AG09309 (cell line): Measurements from ENCODE around the gene PGM5.
"Not testable (repeated sequence)": the region's sequence is repeated elsewhere in the genome, so short reads cannot be mapped to it uniquely, and the experiment has no call there.

Experiments used
- DNase-seq: peaks from one replicate; pipeline ENCODE4 v3.0.0-alpha.2; 2010; ENCODE audit warnings: low read depth
- H3K4me3 ChIP-seq: 2 replicates; pipeline ENCODE4 v1.5.1; 2011; ENCODE audit warnings: mild to moderate bottlenecking, low read depth, low read length, moderate library complexity; ENCODE audit not compliant: control insufficient read depth

PGM5 gene

GRCh38 chr9:68357119-68357714 lies 806 bp downstream of the PGM5 start:
- DNase-seq, H3K4me3 ChIP-seq: not testable (repeated sequence)

GRCh38 chr9:68366933-68367547 lies 10.6 kb downstream of the PGM5 start:
- DNase-seq, H3K4me3 ChIP-seq: not testable (repeated sequence)

DNA sequence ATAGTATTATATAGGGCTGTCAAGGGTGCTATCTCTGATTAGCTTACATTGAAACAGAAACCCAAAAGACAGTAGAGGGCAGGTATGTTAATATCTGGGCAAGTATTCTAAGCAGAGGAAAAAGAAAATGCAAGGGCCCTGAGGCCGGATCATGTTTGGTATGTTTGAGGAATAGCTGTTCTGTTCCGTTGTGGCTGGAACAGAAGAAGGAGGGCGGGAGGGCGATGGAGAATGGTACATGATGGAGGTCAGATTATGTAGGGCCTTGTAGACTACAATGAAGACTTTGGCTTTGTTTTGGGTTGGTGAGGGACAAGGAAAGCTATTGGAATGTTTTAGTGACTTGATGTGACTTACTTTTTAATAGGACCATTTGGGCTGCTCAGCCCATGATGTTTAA lies 19.4 kb downstream of the PGM5 start:
- not testable (repeated sequence) for DNase-seq, H3K4me3 ChIP-seq

GRCh38 chr9:68377723-68378122 lies 21.3 kb downstream of the PGM5 start:
- DNase-seq: not testable (repeated sequence)

DNA sequence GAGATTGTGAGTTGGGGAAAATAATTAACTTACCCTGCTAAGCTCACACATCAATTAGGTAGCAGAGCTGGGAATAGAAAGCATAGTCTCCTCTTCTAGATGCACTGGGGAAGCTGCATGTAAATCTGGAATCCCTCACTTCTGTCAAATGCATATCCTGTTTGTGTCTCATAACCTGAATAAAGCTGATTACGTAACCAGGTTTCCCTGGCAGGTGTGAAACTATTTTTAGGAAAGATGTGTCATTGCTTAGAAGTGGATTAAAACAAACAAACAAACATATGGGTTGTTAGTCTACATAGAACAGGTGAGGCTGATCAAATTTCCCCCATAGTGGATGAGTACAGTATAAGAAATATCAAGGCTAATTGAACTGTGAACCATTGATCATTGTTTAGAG lies 27.5 kb downstream of the PGM5 start:
- not testable (repeated sequence) for DNase-seq, H3K4me3 ChIP-seq

More at GRCh38 chr9:68377723-68378122, 21.3 kb downstream of the PGM5 start:
- H3K4me3 ChIP-seq: not testable (repeated sequence)

- not testable (repeated sequence) for H3K4me3 ChIP-seq, DNase-seq
These were observed 33.1 kb downstream of the PGM5 start for GRCh38 chr9:68389558-68389957.

- DNase-seq: not testable (repeated sequence)
These were observed 34.3 kb downstream of the PGM5 start for GRCh38 chr9:68390737-68391136.

DNA sequence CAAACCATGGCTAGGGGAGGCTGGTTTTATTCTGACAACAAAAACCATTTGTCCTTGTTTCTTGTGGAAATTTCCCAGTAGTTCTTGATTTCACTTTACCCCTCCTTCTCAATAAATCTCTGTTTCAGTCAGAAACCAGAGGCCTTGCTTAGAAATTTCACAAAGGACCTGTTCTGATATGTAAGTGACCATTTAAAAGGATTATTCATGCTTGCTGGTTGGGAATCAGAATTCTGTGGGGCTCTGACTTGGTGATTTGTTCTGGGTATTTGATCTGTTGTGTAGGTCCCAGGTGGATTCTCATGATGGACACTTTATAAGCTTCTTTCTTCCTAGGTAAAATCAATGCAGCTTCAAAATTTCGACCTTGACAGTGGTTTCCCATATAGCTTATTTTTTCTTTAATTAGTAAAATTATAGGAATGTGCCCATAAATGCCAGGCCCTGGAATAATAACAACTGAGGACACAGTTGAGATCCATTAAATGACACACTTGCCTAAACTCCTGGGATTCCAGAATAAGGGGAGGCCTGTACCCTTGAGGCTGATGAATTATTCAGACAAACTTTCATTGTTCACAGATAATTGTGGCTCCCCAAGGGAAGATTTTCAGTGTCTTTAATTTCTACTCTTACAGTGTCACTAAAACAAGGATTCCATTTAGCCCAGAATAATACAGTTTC lies 40.1 kb downstream of the PGM5 start:
- not testable (repeated sequence) for DNase-seq, H3K4me3 ChIP-seq

More at GRCh38 chr9:68390737-68391136, 34.3 kb downstream of the PGM5 start:
- not testable (repeated sequence) for H3K4me3 ChIP-seq

DNA sequence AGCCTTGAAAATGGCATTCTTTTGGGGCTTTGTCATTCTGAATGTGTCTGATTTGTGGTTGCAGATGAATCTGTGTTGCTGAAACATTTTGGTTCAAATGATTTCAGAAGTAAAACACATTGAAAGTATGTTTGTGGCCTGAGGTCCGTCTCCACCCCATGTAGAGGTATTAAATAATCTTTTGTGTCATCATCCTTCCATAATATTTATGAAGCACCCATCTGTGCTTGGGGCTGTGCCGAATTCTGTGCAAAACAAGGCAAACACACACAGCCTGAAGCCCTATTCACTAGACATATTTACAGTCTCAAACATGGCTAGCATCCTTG lies 40.6 kb downstream of the PGM5 start:
- peak; percentile 64 for DNase-seq
- not testable (repeated sequence) for H3K4me3 ChIP-seq

- not testable (repeated sequence) for H3K4me3 ChIP-seq, DNase-seq
These were observed 41.4 kb downstream of the PGM5 start for GRCh38 chr9:68397796-68398195.

DNA sequence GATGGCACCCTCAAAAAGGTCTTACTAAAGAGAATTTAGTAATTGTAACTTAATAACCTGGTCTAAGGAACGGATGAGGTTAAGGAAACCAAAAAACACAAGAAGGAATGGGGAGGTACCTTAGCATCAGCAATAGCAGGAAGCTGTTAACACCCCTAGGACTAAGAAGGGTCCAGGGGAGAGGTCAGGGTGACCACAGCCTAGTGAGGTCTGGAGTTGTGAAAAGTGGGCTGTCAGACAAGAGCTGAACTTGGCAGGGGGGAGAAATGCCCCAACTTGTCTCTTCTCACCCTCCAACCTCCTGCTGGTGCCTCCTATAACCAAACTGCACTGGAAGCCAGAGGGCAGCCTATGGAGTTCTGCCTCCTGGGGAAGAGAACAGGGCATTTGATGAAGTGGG lies 41.9 kb downstream of the PGM5 start:
- not testable (repeated sequence) for H3K4me3 ChIP-seq, DNase-seq

DNA sequence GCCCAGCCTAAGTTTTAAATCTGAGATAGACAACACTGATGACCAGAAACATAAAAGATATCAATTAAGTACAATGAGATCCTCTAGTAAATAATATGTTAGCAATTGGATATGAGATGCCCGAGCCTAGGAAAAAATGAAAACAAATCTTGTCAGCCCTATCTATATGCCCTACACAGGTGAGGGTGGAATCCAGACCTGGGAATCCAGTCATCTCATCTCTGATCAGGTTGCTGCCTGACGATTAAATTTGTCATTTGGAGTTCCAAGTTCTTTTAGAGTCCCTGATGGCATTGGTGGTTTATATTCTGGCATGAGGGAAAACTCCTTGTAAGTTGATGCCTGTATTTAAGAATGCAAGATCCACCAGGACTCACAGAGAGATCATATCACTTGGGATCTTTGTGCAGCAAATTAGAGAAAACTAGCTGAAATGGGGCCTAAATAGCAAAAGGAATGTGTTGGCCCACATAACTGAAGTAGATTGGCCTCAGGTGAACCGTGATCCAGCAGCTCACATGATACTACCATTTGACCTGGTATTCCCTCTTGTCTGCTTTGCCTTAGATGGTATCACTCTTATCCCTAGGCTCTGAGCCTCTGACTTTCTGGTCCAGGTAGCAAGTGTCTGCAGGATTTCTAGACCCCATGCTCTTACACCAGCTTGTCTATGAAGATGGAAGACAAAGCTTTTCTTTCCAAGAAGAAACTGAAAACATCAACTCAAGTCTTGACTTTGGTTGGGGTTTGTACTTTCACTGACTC lies 48.2 kb downstream of the PGM5 start:
- DNase-seq, H3K4me3 ChIP-seq: not testable (repeated sequence)

DNA sequence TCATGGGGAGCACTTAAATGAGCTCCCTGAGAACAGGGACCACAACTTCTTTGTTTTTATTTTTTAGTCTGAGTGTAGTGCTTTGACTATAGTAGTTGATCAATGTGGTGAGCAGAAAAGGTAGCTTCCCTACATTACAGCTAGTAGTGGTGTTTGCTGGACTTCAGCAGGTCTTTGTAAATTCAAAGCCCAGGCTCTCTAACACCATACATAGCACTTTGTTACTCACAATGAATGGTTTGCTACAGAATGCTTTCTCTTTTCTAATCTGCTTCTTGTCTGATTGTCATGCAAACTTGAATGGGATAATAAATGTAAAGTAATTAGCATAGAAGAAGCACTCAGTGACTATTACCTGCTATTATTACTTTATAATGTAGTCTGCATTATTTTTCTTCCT lies 55.5 kb downstream of the PGM5 start:
- not testable (repeated sequence) for H3K4me3 ChIP-seq, DNase-seq

DNA sequence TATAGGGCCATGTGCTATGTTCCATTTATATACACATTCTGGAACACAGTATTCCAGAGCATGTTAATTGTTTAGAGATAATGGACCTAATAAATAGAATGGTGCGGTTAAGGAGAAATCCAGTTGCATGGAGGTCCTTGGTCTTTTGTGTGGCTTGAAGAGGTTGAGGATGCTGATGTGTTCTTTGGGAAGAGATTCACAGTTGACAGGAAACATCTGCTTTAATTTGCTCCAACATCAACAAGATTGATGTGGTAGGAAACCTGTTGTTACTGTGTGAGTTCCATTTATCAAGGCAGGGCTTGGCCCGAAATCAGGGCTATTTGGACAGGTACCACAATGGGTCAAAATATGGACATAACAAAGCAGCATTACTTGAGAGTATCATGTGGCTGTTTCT lies 56.3 kb downstream of the PGM5 start:
- not testable (repeated sequence) for DNase-seq, H3K4me3 ChIP-seq

DNA sequence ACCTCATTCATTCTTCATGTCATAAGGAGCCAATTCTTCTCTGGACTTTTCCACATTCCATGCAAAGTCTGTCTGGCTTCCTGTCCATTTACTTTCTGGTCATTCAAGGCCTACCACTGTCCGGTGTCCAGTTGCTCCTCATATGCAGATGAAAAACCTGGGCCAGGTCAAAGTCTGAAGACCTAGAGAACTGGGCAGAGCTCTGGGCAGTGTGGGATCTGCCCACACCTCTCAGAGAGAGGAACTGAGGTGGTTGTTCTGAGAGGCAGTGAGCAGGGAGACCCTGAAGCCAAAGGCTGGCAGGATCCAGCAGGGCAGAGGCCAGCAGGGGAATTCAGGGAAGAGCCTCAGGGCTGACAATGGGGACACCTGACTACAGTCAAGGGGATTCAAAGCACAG lies 58.7 kb downstream of the PGM5 start:
- DNase-seq: not testable (repeated sequence)

More for the DNA sequence above, 58.7 kb downstream of the PGM5 start:
- not testable (repeated sequence) for H3K4me3 ChIP-seq
